ENCODE measurements around the gene KCNAB1.

The KCNAB1 gene

DNA sequence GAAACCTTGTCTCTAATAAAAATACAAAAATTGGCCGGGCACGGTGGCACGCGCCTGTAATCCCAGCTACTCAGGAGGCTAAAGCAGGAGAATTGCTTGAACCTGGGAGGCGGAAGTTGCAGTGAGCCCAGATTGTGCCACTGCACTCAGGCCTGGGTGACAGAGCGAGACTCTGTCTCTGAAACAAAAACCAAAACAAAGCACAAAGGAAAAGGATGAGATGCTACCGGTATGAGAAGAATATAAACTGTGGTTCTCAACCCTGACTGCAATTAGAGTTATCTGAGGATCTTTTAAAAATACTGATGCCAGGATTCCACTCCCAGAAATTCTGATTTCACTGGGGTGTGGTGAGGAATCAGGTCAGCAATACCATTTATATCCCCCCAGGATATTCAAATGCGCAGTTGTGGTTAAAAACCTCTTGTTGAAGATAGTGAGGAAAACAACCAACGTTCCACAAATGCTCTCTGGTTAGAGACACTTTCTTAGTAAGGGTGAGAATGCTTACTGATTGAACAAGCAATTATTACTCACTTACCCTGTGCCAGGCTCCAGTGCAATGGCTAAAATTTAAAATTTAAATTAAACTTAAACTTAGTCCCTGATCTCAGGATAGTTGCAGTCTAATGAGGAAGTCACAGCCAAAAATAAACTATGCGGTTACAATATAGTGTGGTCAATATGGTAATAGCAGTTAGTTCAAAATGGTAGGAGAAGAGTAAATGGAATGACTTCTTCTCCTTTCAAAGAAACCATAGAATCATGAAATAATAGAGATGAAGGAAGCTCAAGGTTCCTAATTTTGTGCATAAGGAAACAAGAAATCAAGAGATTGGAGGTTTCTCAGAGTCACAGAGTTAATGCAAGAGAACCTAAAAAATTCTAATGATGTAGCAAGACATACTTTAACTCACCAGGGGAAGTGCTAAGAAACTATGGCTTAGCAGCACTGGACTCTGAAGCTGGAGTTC is 325.0 kb downstream of the KCNAB1 start:
- no peak for DNase-seq (ENCODE audit: low read depth in 2 of 3, low spot score in 1 of 3)

GRCh38 chr3:156448300-156448699 is 327.9 kb downstream of the KCNAB1 start:
- no peak for DNase-seq (ENCODE audit: low read depth in 2 of 3, low spot score in 1 of 3)

DNA sequence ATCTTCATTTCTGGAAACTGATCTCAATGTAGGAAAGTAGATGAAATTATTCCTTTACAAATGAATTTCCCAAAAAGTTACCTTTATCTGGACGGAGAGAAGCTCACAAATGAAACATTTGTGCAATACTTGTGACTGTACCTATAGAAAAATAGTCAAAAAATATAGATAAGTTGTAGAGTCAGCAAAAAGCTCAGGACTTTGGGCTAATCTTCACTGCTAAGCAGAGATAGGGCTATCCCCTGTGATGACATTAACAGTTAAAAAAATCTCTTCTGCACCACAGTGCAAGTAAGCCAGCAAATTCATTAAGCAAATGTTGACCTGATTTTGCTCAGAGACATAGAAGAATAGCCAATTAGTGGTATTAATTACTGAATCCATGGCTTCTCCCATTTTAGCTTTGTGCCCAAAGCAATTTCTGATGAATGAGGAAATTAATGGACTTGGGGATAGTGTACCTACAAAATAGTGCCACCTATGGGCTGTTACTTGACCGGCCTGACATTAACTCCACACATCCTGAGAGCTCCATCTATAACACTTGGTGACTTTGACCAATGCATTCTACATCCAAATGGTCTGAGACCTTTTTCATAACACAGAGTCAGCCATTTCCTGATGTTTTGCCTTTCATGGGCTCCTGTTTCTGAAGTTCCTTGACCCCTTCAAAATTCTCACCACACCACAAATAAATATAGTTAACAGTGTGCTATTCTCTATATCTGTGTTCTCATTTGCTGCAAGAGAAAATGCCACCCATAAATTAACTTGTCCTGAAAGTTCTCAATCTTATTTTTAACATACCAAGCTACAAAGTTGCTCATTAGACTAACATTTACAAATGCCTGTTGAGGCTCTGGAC is 329.6 kb downstream of the KCNAB1 start:
- DNase-seq (ENCODE audit: low read depth in 2 of 3, low spot score in 1 of 3): no peak

GRCh38 chr3:156455839-156456238 is 335.5 kb downstream of the KCNAB1 start:
- no peak for DNase-seq (ENCODE audit: low read depth in 2 of 3, low spot score in 1 of 3)

DNA sequence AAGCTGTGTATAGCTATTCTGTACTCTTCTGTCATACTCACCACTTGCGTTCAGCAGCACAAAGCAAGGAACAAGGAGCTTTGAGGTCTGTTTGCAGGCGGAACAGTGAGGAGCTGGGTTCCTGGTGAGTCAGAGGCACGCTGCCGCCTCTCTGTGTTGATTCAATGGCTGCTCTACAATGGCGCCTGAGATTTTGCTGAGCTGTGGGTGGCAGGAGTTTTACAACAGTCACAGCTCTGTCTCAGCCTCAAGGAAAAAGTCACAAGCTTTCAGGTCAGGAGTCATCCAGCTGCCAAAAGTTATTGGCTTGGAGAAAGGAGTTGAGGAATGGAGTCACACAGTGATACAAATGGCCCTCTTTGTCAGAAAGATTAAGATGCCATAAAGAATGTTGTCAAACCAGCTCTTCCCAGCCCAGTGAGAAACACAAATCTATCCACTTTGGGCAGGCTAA is 336.4 kb downstream of the KCNAB1 start:
- DNase-seq (ENCODE audit: low read depth in 2 of 3, low spot score in 1 of 3): no peak

DNA sequence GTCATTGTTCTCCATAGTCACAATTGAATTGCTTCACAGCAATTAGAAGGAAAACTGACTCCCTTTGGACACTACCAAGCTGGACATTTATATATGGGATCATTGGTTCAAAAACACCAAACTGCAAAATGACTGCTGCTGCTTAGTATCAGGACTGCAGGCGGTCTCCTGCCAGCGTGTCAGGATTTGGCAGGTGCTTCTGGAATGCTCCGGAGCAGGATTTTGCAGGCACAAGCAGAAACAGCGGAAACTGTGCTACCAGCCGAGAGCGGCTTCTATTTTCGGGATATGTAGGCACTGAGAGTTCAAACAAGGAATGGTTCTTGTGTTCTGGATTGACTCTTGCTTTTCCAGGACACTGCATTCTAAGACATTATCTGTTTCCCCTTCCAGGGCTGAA is 339.1 kb downstream of the KCNAB1 start:
- no peak for DNase-seq (ENCODE audit: low read depth in 2 of 3, low spot score in 1 of 3)

DNA sequence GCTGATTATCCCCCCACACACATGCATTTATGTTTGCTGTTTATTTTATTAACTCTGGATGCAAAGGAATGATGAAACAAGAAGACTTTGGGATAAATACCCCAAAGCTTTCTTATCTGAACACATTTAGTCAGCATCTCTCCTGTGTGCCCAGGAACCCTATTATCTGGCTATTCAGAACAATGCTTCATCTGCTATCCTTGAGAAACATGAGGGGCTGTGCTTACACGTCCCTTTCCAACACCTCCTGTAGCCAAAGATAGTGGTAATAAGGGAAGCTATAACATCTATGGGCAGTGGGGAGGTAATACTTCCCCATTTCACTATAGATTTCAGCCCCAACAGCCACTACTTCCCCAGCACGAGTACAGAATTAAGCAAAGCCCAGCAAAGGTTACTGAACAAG is 339.8 kb downstream of the KCNAB1 start:
- no peak for DNase-seq (ENCODE audit: low read depth in 2 of 3, low spot score in 1 of 3)

GRCh38 chr3:156461889-156462288 is 341.5 kb downstream of the KCNAB1 start:
- no peak for DNase-seq (ENCODE audit: low read depth in 2 of 3, low spot score in 1 of 3)

DNA sequence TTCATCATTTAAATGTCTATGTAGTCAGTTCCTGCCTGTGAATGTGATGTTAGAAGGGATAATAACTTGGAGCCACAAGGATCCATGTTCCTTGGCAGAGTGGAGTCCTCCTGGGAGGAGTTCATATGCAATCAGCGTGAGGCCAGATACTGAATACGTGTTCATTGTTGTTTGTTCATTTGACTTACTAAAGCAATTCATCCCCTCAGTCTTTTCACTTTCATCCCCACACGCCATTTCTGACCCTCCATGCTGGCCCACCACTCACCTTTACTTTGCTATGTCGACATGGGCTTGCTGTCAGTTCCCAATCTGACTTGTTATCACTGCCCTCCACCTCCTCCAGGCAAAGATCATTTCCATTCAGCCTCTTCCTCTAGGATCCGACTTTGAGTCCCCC is 342.7 kb downstream of the KCNAB1 start:
- no peak for DNase-seq (ENCODE audit: low read depth in 2 of 3, low spot score in 1 of 3)

DNA sequence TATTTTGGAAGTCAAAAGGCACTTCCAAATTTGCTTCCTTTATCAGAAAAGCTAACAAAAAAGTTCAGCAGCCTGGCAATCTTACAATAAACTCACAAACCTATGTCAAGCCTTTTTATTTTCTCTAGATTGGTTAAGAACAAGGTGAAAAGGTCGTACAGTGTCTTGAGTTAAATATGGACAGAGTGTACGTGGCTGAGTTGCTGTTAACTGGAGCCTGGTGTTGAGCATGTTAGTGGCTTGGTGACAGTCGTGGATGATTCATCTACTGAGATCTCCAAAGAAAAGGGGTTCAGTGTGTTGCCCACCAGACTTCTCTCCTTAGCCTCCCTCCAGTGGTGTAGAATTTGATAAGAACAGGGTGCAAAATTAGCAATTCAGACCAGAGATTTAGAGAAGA is 344.8 kb downstream of the KCNAB1 start:
- DNase-seq (ENCODE audit: low read depth in 2 of 3, low spot score in 1 of 3): no peak

- DNase-seq (ENCODE audit: low read depth in 2 of 3, low spot score in 1 of 3): no peak
Measured at GRCh38 chr3:156469456-156469855, 349.1 kb downstream of the KCNAB1 start.

GRCh38 chr3:156471431-156471830 is 351.1 kb downstream of the KCNAB1 start:
- no peak for DNase-seq (ENCODE audit: low read depth in 2 of 3, low spot score in 1 of 3)

GRCh38 chr3:156472150-156472549 is 351.8 kb downstream of the KCNAB1 start:
- DNase-seq (ENCODE audit: low read depth in 2 of 3, low spot score in 1 of 3): no peak

DNA sequence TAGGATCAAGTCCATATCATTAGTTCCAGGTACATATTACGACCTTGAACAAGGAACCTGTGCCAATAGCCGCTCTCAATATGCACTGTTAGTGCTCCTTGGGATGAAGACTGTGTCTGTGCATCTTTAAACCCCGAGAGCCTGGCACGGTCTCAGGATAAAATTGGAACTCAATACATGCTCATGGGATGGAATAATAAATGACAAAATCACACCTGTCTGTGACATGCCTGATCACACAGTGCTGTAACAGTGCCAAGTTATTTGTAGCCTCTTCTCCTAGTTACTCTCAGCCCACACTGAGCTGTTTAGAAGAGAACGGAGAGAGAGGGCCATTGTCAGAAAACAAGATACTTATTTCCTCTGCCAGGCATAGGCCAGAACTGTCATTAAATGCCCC is 352.3 kb downstream of the KCNAB1 start:
- DNase-seq (ENCODE audit: low read depth in 2 of 3, low spot score in 1 of 3): no peak

DNA sequence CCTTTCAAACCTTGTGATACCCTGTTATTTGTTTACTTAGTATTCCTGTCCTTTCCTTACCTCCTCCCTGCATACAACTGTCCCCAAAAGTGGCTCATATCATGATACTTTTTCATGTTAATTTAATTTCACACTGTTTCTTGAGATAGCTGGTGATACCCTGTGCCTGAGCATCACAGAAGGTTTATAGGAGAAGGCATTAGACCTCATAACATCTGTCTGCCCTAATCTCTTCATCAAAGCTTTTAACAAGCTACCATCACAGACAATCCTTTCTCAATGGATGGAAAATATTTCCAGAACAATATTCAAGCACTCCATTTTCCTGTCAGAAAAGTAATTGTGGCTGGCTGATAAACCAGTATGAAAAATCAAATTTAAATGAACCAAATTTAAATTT is 353.0 kb downstream of the KCNAB1 start:
- no peak for DNase-seq (ENCODE audit: low read depth in 2 of 3, low spot score in 1 of 3)

GRCh38 chr3:156474560-156475389 is 354.4 kb downstream of the KCNAB1 start:
- DNase-seq (ENCODE audit: low read depth in 2 of 3, low spot score in 1 of 3): no peak

DNA sequence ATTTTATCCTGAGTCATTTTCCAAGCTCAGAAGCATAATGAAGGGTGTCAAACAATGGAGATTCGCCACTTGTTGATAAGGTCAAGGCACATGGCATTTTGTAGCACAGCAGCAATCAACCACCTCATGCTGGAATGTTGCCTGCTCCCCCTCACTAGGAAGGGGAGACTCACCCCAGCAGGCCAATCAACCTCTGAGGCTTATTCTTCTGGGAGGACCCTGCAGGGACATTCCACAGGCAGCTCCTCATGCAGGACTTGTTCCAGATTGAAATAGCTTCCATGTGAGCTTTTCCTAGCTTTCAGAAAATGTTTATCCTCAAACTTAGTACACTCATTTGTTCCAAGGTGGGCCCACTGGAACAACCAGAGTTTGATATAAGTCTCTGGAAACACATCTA is 356.9 kb downstream of the KCNAB1 start:
- DNase-seq (ENCODE audit: low read depth in 2 of 3, low spot score in 1 of 3): no peak

DNA sequence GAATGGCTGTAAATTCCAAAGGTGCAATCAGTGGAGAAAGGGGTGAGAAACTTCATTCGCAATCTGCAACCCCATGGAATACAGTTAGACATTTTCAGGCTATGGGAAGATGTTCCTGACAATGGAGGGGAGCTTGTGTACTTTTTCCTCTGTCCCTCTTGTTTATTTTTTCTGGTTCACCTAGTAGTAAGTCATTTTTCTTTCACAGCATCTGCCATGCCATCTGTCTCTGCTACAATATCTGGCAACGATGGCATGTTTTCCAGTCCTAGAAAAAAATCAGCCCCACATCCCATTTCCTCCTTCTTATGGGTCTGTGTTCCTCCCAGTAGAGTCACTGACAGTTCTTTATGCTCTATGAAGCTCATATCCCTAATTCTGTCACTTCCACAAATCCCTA is 358.5 kb downstream of the KCNAB1 start:
- no peak for DNase-seq (ENCODE audit: low read depth in 2 of 3, low spot score in 1 of 3)

DNA sequence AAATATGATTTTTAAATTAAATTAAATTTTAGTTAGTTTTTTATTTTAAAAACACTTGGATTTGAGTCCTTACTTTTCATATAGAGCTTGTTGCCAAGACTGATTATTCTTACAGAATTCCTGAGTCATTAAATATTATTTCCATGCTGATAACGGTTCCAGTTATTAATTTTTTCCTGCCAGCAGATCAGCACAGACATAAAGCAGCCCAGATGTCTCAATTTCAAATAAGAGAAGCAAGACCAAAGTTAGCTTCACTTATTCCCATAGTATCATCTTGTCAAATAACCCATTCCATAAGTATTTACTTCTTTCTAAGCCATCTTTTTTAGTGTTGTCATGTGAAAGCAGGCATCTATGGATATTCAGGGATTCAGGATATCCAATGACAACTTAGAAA is 359.2 kb downstream of the KCNAB1 start:
- DNase-seq (ENCODE audit: low read depth in 2 of 3, low spot score in 1 of 3): no peak

GRCh38 chr3:156480949-156481348 is 360.6 kb downstream of the KCNAB1 start:
- DNase-seq (ENCODE audit: low read depth in 2 of 3, low spot score in 1 of 3): no peak

DNA sequence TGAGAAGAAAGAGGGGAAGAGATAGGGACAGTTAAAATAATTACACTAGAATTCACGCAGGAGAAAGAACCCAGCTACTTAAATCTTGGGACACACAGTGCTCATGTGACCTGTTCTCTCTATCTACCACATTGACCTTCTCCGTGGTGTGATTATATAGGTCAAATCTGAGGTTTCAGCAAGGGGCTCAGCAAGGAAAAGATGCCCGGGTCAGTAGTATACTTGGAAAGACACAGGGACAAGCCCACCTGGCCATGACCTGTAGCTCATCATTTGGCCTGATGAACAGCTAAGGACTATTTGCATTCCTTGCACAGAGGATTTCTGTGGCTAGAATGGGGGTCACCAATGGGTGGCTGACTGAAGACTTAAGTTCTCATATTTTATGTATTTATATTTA is 362.6 kb downstream of the KCNAB1 start:
- no peak for DNase-seq (ENCODE audit: low read depth in 2 of 3, low spot score in 1 of 3)
